ENCODE measurements around the gene DGKB. TPM values are rescaled to one million over a fixed set of nuclear protein-coding genes. Genes with fewer than 3 reads are reported as not detected.

Gene DGKB
- total RNA-seq, 1 experiment from 2014 or later: not detected

GRCh38 chr7:14762561-14762960, 140.0 kb downstream of the DGKB start:
- POLR2A ChIA-PET: no interaction called here
- intact Hi-C loops (cut with micrococcal nuclease; ENCODE audit: unreplicated experiment) (no loop called here), in situ Hi-C loops (cut with HindIII; ENCODE audit: low pct_unique_long_range_greater_than_20kb, low sequenced_read_pairs) (no loop called here)

GRCh38 chr7:14761510-14762296, 140.8 kb downstream of the DGKB start:
- TF ChIP-seq CTCF (IDR thresholded peaks at IDR 0.05) (no peak), REST (IDR thresholded peaks at IDR 0.05; ENCODE audit: insufficient read depth in 1 of 2, low read depth in 2 of 2, low read length in 1 of 2) (no peak), SIN3A (IDR thresholded peaks at IDR 0.05; ENCODE audit: borderline replicate concordance, insufficient read depth, low read depth, low read length) (no peak), POLR2AphosphoS5 (IDR thresholded peaks at IDR 0.05; ENCODE audit: low read depth, low read length) (no peak), TCF7L2 (IDR thresholded peaks at IDR 0.05; ENCODE audit: low read depth, low read length) (no peak)
- intact Hi-C loops (cut with micrococcal nuclease; ENCODE audit: unreplicated experiment) (no loop called here), in situ Hi-C loops (cut with HindIII; ENCODE audit: low pct_unique_long_range_greater_than_20kb, low sequenced_read_pairs) (no loop called here)
- no TSS peak for BruUV-seq (replicated peaks)
- CTCF ChIA-PET: no interaction called here
- no peaks in the 10 kb centered on the region for H3K9me3 ChIP-seq (ENCODE audit: control insufficient read depth, insufficient read depth, low read depth, low read length)
- H3K4me3 ChIP-seq (ENCODE audit: low read depth in 2 of 2, low read length in 2 of 2): no peak overlapping the region
- no peaks in the 10 kb centered on the region for H3K27me3 ChIP-seq (ENCODE audit: control insufficient read depth, insufficient read depth, low read length)
- DNase-seq (ENCODE audit: low read depth, low spot score) (no peak), ATAC-seq (no peak)
- H3K36me3 ChIP-seq (ENCODE audit: control insufficient read depth, insufficient read depth, low read length): no peaks in the 10 kb centered on the region
- H3K4me1 ChIP-seq (ENCODE audit: control insufficient read depth, insufficient read depth, low read length): no peaks in the 10 kb centered on the region
- POLR2A ChIA-PET: no interaction called here
- H3K27ac ChIP-seq (ENCODE audit: low read length): no peak overlapping the region

More at GRCh38 chr7:14762561-14762960, 140.0 kb downstream of the DGKB start:
- TF ChIP-seq POLR2AphosphoS5 (IDR thresholded peaks at IDR 0.05; ENCODE audit: low read depth, low read length) (no peak), REST (IDR thresholded peaks at IDR 0.05; ENCODE audit: insufficient read depth in 1 of 2, low read depth in 2 of 2, low read length in 1 of 2) (no peak), TCF7L2 (IDR thresholded peaks at IDR 0.05; ENCODE audit: low read depth, low read length) (no peak), CTCF (IDR thresholded peaks at IDR 0.05) (no peak), SIN3A (IDR thresholded peaks at IDR 0.05; ENCODE audit: borderline replicate concordance, insufficient read depth, low read depth, low read length) (no peak)
- BruUV-seq (replicated peaks): no TSS peak
- H3K27ac ChIP-seq (ENCODE audit: low read length): no peak overlapping the region
- no peaks in the 10 kb centered on the region for H3K27me3 ChIP-seq (ENCODE audit: control insufficient read depth, insufficient read depth, low read length)
- no peaks in the 10 kb centered on the region for H3K36me3 ChIP-seq (ENCODE audit: control insufficient read depth, insufficient read depth, low read length)
- H3K4me3 ChIP-seq (ENCODE audit: low read depth in 2 of 2, low read length in 2 of 2): no peak overlapping the region
- DNase-seq (ENCODE audit: low read depth, low spot score): no peak
- H3K4me1 ChIP-seq (ENCODE audit: control insufficient read depth, insufficient read depth, low read length): no peaks in the 10 kb centered on the region
- no peaks in the 10 kb centered on the region for H3K9me3 ChIP-seq (ENCODE audit: control insufficient read depth, insufficient read depth, low read depth, low read length)
- CTCF ChIA-PET: no interaction called here
- ATAC-seq: no peak
